ENCODE measurements around the gene SERPINA5.

DNA sequence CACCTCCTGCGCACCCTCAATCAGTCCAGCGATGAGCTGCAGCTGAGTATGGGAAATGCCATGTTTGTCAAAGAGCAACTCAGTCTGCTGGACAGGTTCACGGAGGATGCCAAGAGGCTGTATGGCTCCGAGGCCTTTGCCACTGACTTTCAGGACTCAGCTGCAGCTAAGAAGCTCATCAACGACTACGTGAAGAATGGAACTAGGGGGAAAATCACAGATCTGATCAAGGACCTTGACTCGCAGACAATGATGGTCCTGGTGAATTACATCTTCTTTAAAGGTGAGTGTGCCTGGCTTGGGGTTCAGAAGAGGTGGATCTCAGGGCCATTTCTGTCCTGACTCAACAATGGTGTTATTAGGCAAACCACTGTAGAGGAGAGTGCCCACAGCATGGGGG lies 33.6 kb downstream of the SERPINA5 start:
- TF ChIP-seq, protein P1, sequence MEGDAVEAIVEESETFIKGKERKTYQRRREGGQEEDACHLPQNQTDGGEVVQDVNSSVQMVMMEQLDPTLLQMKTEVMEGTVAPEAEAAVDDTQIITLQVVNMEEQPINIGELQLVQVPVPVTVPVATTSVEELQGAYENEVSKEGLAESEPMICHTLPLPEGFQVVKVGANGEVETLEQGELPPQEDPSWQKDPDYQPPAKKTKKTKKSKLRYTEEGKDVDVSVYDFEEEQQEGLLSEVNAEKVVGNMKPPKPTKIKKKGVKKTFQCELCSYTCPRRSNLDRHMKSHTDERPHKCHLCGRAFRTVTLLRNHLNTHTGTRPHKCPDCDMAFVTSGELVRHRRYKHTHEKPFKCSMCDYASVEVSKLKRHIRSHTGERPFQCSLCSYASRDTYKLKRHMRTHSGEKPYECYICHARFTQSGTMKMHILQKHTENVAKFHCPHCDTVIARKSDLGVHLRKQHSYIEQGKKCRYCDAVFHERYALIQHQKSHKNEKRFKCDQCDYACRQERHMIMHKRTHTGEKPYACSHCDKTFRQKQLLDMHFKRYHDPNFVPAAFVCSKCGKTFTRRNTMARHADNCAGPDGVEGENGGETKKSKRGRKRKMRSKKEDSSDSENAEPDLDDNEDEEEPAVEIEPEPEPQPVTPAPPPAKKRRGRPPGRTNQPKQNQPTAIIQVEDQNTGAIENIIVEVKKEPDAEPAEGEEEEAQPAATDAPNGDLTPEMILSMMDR (IDR thresholded peaks at IDR 0.05): peak in 1 of 4 donors; percentile 21
- no peak for TF ChIP-seq POLR2A (IDR thresholded peaks at IDR 0.05)

Data from right lobe of liver (tissue), 4 donors.